ENCODE measurements around the gene MOV10. TPM values are rescaled to one million over a fixed set of nuclear protein-coding genes. Genes with fewer than 3 reads are reported as not detected.

The MOV10 gene
- total and polyA plus RNA-seq, 2 of the 13 experiments (the other 11 are each of a cell fraction or from before 2014, with no cell fraction given), result 56.4 to 58.2 TPM

DNA sequence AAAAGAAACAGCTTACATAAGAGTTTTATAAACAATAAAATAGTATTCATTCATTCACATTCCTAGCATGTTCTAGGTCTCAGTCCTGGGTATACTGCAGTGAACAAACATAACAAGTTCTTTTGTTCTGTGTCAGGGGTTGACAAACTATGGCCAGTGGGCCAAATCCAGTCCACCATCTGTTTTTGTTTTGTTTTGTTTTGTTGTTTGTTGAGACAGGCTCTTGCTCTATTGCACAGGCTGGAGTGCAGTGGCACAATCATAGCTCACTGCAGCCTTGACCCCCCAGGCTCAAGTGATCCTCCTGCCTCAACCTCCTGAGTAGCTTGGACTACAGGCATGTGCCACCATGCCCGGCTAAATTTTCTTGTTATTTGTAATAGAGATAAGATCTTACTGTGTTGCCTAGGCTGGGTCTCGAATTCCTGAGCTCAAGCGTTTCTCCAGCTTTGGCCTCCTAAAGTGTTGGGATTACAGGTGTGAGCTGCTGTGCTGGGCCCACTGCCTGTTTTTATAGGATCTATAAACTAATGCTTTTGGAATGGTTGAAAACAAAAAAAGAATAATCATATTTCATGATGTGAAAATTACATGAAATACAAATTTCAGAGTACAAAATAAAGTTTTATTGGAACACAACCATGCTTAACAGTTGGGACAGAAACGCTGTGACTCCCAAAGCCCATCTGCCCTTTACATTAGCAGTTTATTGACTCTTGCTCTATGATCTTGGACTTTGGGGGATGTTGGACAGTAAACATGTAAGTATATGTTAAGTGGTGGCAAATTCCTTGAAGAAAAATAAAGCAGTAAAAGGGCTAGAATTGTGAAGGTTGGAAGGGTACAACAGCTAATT lies 37.0 kb upstream of the MOV10 start:
- no TSS peak for BruUV-seq (replicated peaks)
- CTCF ChIA-PET (ENCODE audit: low intra/inter-chr PET ratio, low total read pairs), result no interaction called here
- Histone ChIP-seq H3K36me3 (replicated peaks in 1 of 2; ENCODE audit: control insufficient read depth in 1 of 2, insufficient read depth in 2 of 2, low read length in 2 of 2) (no peaks in the 10 kb centered on the region; a peak in 1 of 5 replicates), H3K4me3 (replicated peaks in 1 of 3; ENCODE audit: insufficient read depth in 1 of 3, low read depth in 2 of 3, low read length in 3 of 3) (no peak overlapping the region; a peak in 1 of 6 replicates), H3K9ac (ENCODE audit: insufficient read depth, low read depth, low read length) (no peak overlapping the region), H3K27me3 (ENCODE audit: control insufficient read depth in 1 of 2, insufficient read depth in 2 of 2, low read length in 2 of 2) (no peaks in the 10 kb centered on the region), H3K4me1 (ENCODE audit: insufficient read depth, low read length) (peaks cover 78% of the 10 kb centered on the region), H3K4me2 (ENCODE audit: low read depth, low read length) (peak overlapping the region; percentile 48), H2AFZ (ENCODE audit: low read length) (no peak overlapping the region), H3K79me2 (ENCODE audit: insufficient read depth, low read length) (peaks cover 78% of the 10 kb centered on the region), H3K9me3 (ENCODE audit: low read length) (no peaks in the 10 kb centered on the region), H3K27ac (ENCODE audit: extremely low read length, insufficient read depth, low read length) (peak overlapping the region; percentile 64), H4K20me1 (ENCODE audit: insufficient read depth, low read length) (peaks cover 50% of the 10 kb centered on the region)
- DNase-seq (ENCODE audit: low spot score) (peak; percentile 80), ATAC-seq (peak; percentile 84), FAIRE-seq (no peak)
- POLR2A ChIA-PET, result interaction anchor here (1.0 to 2.2 kb wide), 6 partner anchors 10 to 67 kb away, joined by 3 to 13 read pairs (median 6); partner anchors contain the start of genes MOV10 and ST7L
- 15% methylated on average over 4 of the region's 4 CpGs for WGBS (ENCODE audit: low lambda C conversion rate)
- intact Hi-C loops (cut with micrococcal nuclease; ENCODE audit: unreplicated experiment) (no loop called here), in situ Hi-C loops (cut with HindIII; ENCODE audit: extremely low pct_ligation_motif_present, low pct_unique_long_range_greater_than_20kb) (no loop called here)
- peak; percentile 55; the same call in 1 of the 2 replicates for TF ChIP-seq ZNF644 (CRISPR knock-in tag; IDR thresholded peaks at IDR 0.05; ENCODE audit: low read depth)
- TF ChIP-seq, protein P1, sequence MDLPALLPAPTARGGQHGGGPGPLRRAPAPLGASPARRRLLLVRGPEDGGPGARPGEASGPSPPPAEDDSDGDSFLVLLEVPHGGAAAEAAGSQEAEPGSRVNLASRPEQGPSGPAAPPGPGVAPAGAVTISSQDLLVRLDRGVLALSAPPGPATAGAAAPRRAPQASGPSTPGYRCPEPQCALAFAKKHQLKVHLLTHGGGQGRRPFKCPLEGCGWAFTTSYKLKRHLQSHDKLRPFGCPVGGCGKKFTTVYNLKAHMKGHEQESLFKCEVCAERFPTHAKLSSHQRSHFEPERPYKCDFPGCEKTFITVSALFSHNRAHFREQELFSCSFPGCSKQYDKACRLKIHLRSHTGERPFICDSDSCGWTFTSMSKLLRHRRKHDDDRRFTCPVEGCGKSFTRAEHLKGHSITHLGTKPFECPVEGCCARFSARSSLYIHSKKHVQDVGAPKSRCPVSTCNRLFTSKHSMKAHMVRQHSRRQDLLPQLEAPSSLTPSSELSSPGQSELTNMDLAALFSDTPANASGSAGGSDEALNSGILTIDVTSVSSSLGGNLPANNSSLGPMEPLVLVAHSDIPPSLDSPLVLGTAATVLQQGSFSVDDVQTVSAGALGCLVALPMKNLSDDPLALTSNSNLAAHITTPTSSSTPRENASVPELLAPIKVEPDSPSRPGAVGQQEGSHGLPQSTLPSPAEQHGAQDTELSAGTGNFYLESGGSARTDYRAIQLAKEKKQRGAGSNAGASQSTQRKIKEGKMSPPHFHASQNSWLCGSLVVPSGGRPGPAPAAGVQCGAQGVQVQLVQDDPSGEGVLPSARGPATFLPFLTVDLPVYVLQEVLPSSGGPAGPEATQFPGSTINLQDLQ (CRISPR knock-in tag; IDR thresholded peaks at IDR 0.05), result no peak
- TF ChIP-seq KDM5B (CRISPR knock-in tag; IDR thresholded peaks at IDR 0.05; ENCODE audit: borderline replicate concordance), result no peak
- no peak for TF ChIP-seq ZNF614 (CRISPR knock-in tag; IDR thresholded peaks at IDR 0.05; ENCODE audit: borderline replicate concordance)
- no peak for TF ChIP-seq FOXK1 (CRISPR knock-in tag; IDR thresholded peaks at IDR 0.05; ENCODE audit: borderline replicate concordance, low read depth)
- TF ChIP-seq SRSF9 (IDR thresholded peaks at IDR 0.05; ENCODE audit: borderline replicate concordance, insufficient read depth, low read depth, low read length, poor library complexity, severe bottlenecking), result no peak
- TF ChIP-seq RORA (CRISPR knock-in tag; IDR thresholded peaks at IDR 0.05), result no peak
- no peak for TF ChIP-seq MEF2D (CRISPR knock-in tag; IDR thresholded peaks at IDR 0.05)
- no peak for TF ChIP-seq ZNF709 (CRISPR knock-in tag; IDR thresholded peaks at IDR 0.05)
- TF ChIP-seq, protein P2, sequence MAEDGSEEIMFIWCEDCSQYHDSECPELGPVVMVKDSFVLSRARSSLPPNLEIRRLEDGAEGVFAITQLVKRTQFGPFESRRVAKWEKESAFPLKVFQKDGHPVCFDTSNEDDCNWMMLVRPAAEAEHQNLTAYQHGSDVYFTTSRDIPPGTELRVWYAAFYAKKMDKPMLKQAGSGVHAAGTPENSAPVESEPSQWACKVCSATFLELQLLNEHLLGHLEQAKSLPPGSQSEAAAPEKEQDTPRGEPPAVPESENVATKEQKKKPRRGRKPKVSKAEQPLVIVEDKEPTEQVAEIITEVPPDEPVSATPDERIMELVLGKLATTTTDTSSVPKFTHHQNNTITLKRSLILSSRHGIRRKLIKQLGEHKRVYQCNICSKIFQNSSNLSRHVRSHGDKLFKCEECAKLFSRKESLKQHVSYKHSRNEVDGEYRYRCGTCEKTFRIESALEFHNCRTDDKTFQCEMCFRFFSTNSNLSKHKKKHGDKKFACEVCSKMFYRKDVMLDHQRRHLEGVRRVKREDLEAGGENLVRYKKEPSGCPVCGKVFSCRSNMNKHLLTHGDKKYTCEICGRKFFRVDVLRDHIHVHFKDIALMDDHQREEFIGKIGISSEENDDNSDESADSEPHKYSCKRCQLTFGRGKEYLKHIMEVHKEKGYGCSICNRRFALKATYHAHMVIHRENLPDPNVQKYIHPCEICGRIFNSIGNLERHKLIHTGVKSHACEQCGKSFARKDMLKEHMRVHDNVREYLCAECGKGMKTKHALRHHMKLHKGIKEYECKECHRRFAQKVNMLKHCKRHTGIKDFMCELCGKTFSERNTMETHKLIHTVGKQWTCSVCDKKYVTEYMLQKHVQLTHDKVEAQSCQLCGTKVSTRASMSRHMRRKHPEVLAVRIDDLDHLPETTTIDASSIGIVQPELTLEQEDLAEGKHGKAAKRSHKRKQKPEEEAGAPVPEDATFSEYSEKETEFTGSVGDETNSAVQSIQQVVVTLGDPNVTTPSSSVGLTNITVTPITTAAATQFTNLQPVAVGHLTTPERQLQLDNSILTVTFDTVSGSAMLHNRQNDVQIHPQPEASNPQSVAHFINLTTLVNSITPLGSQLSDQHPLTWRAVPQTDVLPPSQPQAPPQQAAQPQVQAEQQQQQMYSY (CRISPR knock-in tag; IDR thresholded peaks at IDR 0.05), result no peak
